GM19395 (cell line): ENCODE measurements around the gene UBN2.
A peak's percentile ranks its signal among the peaks of the same experiment; 100 is the strongest.

Source experiments
- ATAC-seq: cut with Tn5 transposase; IDR thresholded peaks from one replicate; pipeline ENCODE4 v1.9.1; 2021; ENCODE audit warnings: mild to moderate bottlenecking, moderate library complexity; ENCODE audit not compliant: unreplicated experiment

The UBN2 gene

GRCh38 chr7:139231513-139232376 is 708 bp downstream of the UBN2 start:
- peak; percentile 35 for ATAC-seq

GRCh38 chr7:139232377-139232717 is 1.3 kb downstream of the UBN2 start:
- ATAC-seq: no peak

GRCh38 chr7:139232904-139233303 is 1.9 kb downstream of the UBN2 start:
- no peak for ATAC-seq

- ATAC-seq: no peak
Observed at GRCh38 chr7:139241258-139241657, 10.2 kb downstream of the UBN2 start.

- no peak for ATAC-seq
Observed at GRCh38 chr7:139242741-139243281, 11.8 kb downstream of the UBN2 start.

- ATAC-seq: no peak
Observed at GRCh38 chr7:139245401-139245800, 14.4 kb downstream of the UBN2 start.

- no peak for ATAC-seq
Observed at GRCh38 chr7:139246494-139246893, 15.5 kb downstream of the UBN2 start.

- no peak for ATAC-seq
Observed at GRCh38 chr7:139246905-139247304, 15.9 kb downstream of the UBN2 start.

- ATAC-seq: no peak
Observed at GRCh38 chr7:139249179-139249810, 18.3 kb downstream of the UBN2 start.

- no peak for ATAC-seq
Observed at GRCh38 chr7:139252451-139252850, 21.4 kb downstream of the UBN2 start.

- ATAC-seq: no peak
Observed at GRCh38 chr7:139254281-139254680, 23.2 kb downstream of the UBN2 start.

- no peak for ATAC-seq
Observed at GRCh38 chr7:139254728-139255127, 23.7 kb downstream of the UBN2 start.

GRCh38 chr7:139255290-139255689 is 24.3 kb downstream of the UBN2 start:
- no peak for ATAC-seq

GRCh38 chr7:139259142-139259541 is 28.1 kb downstream of the UBN2 start:
- ATAC-seq: no peak

- no peak for ATAC-seq
Observed at GRCh38 chr7:139264220-139264619, 33.2 kb downstream of the UBN2 start.

GRCh38 chr7:139265673-139266072 is 34.6 kb downstream of the UBN2 start:
- ATAC-seq: no peak

- ATAC-seq: no peak
Observed at GRCh38 chr7:139271718-139272628, 40.9 kb downstream of the UBN2 start.

GRCh38 chr7:139284252-139284896 is 53.3 kb downstream of the UBN2 start:
- ATAC-seq: no peak

GRCh38 chr7:139286144-139286543 is 55.1 kb downstream of the UBN2 start:
- no peak for ATAC-seq

- no peak for ATAC-seq
Observed at GRCh38 chr7:139292821-139293220, 61.8 kb downstream of the UBN2 start.

- no peak for ATAC-seq
Observed at GRCh38 chr7:139293534-139293933, 62.5 kb downstream of the UBN2 start.
